ENCODE measurements around the gene CNKSR3. TPM values are rescaled to one million over a fixed set of nuclear protein-coding genes. Genes with fewer than 3 reads are reported as not detected.

CNKSR3 gene
- total RNA-seq, 6 experiments from 2014 or later = 19.8 to 43.4 (median 26.9) TPM

DNA sequence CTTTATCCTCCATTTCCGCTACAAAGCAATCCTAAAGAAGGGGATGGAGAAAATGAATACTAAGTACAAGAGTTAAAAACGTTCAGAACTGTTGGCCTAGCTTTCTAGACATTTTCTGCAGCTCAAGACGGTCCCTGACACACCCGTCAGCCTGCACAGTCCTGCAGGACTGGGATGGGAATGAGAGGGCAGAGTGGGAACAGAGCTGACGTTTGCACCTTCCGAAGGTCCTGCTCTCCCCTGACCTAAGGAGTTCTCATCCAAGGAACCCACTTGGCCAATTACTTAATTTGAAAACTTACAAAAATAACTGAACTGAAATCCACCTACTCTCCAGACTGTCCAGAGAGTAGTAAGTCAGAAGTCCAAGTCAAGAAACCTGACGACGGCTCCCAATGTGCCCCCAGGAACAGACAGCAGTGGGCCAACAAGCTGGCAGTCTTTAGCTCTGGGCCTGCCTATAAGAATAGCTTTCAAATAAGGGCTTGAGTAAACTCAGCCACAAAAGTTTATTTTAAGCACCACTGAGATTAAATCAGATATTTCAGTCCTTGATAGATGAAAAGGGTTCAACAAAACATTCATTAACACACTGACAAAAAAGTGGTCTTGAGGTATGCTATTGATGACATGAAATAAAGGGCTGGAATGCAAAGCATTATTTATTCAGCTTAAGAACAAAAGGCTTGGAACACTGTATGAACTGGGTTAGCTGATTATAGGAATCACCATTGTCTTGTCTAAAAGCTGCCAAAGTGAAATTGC, 76.8 kb downstream of the CNKSR3 start:
- H3K36me3 ChIP-seq = no peaks in the 10 kb centered on the region
- no peak for DNase-seq
- 68% methylated on average over 7 of the region's 8 CpGs for WGBS (ENCODE audit: insufficient coverage, low coverage, low lambda C conversion rate, missing lambda C conversion rate)
- peak overlapping the region in 1 of 3 donors; percentile 7 for H3K27ac ChIP-seq
- H3K4me1 ChIP-seq = peaks cover 0 to 38% (median 5%) of the 10 kb centered on the region in 4 donors
- TF ChIP-seq POLR2A (IDR thresholded peaks at IDR 0.05) = no peak
- TF ChIP-seq, protein P1, sequence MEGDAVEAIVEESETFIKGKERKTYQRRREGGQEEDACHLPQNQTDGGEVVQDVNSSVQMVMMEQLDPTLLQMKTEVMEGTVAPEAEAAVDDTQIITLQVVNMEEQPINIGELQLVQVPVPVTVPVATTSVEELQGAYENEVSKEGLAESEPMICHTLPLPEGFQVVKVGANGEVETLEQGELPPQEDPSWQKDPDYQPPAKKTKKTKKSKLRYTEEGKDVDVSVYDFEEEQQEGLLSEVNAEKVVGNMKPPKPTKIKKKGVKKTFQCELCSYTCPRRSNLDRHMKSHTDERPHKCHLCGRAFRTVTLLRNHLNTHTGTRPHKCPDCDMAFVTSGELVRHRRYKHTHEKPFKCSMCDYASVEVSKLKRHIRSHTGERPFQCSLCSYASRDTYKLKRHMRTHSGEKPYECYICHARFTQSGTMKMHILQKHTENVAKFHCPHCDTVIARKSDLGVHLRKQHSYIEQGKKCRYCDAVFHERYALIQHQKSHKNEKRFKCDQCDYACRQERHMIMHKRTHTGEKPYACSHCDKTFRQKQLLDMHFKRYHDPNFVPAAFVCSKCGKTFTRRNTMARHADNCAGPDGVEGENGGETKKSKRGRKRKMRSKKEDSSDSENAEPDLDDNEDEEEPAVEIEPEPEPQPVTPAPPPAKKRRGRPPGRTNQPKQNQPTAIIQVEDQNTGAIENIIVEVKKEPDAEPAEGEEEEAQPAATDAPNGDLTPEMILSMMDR (IDR thresholded peaks at IDR 0.05) = no peak
- ATAC-seq = no peak
- no peaks in the 10 kb centered on the region for H3K27me3 ChIP-seq
- no peaks in the 10 kb centered on the region for H3K9me3 ChIP-seq
- intact Hi-C loops (cut with DNase I) = no loop called here
- no peak overlapping the region for H3K4me3 ChIP-seq

DNA sequence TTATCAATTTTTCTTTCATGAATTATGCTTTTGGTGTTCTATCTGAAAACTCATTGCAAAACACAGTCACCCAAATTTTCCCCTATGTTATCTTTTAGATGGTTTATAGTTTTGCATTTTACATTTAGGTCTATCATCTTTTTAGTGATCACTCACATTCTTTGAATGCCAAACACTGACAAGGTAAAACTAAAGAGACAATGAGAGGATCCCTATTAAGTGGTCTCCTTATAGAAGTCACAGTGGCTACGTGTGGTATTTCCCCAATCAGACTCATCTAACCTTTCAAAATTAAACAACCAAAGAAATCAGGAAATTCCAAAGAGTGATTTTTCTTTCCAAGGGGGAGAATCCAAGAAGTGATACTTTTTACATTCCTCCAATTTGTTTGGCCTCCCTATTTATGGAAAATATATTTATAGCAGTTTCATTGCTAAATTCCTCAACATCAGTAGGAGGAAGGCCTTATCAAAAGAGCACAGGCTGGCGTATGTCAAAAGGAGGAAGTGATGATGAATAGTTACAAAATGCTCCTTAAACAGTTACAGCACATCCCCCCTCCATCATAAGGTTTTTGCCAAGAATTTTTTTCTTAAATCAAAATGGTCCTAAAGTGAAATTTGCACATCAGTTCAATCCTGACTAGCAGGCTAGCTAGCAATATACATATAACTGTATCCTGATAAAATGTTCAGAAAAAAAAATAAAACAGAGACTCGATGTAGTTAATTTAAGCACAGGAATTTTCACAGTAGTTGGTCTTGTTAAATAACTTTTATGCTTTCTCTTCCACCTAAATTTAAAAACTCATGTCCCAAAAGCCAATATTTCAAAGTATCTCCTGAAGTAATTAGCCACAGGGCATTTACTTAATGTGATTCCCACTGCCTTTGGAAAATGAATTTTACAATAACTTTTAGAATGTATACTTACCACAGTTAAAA, 77.7 kb downstream of the CNKSR3 start:
- peaks cover 0 to 39% (median 3%) of the 10 kb centered on the region in 4 donors for H3K4me1 ChIP-seq
- no peak overlapping the region for H3K4me3 ChIP-seq
- H3K9me3 ChIP-seq = no peaks in the 10 kb centered on the region
- peaks cover 0 to 2% (median 0%) of the 10 kb centered on the region in 4 donors for H3K36me3 ChIP-seq
- peak overlapping the region in 2 of 3 donors; percentile 22 to 27 for H3K27ac ChIP-seq
- ATAC-seq = peak; percentile 32 to 59 (median 45)
- no peaks in the 10 kb centered on the region for H3K27me3 ChIP-seq
- no peak for DNase-seq
- no peak for TF ChIP-seq POLR2A (IDR thresholded peaks at IDR 0.05)
- TF ChIP-seq, protein P1 (IDR thresholded peaks at IDR 0.05) = no peak
- intact Hi-C loops (cut with DNase I) = no loop called here
- 29% methylated on average over 3 of the region's 3 CpGs for WGBS (ENCODE audit: insufficient coverage, low coverage, low lambda C conversion rate, missing lambda C conversion rate)

- ATAC-seq (peak; percentile 78 to 90 (median 82)), DNase-seq (no peak)
- H3K27me3 ChIP-seq = no peaks in the 10 kb centered on the region
- peaks cover 0 to 48% (median 3%) of the 10 kb centered on the region in 4 donors for H3K4me1 ChIP-seq
- no peaks in the 10 kb centered on the region for H3K9me3 ChIP-seq
- peak overlapping the region in 2 of 3 donors; percentile 45 for H3K4me3 ChIP-seq
- intact Hi-C loops (cut with DNase I) = no loop called here
- TF ChIP-seq POLR2A (IDR thresholded peaks at IDR 0.05) = peak; percentile 29
- TF ChIP-seq, protein P1 (IDR thresholded peaks at IDR 0.05) = no peak
- H3K27ac ChIP-seq = peak overlapping the region; percentile 61 to 81 (median 79)
- peaks cover 0 to 8% (median 0%) of the 10 kb centered on the region in 4 donors for H3K36me3 ChIP-seq
- WGBS (ENCODE audit: insufficient coverage, low coverage, low lambda C conversion rate, missing lambda C conversion rate) = 29% methylated on average over 1 of the region's 1 CpG
Measured at GRCh38 chr6:154430481-154430919, 80.0 kb downstream of the CNKSR3 start.

DNA sequence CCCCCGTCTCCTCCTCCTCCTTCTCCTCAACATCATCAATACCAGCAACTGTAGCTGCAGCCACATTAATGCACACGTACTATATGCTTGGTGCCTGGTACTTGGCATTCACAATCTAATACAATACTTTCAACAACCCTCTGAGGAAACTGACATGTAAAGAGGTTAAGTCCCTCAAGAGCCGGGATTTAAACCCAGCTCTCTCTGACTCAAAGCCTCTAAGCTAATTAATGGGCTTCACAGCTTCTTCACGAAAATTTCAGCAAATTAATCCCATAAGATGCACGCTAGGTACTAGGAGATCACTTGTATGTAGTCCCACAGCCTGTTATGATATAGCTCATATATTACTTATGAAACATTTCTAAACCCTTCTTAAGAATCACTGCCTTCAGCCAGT, 80.8 kb downstream of the CNKSR3 start:
- DNase-seq = no peak
- WGBS (ENCODE audit: insufficient coverage, low coverage, low lambda C conversion rate, missing lambda C conversion rate) = 44% methylated on average over 5 of the region's 5 CpGs
- no peak for ATAC-seq
- peak overlapping the region; percentile 1 to 45 (median 45) for H3K4me3 ChIP-seq
- H3K9me3 ChIP-seq = no peaks in the 10 kb centered on the region
- intact Hi-C loops (cut with DNase I) = no loop called here
- H3K36me3 ChIP-seq = peaks cover 0 to 9% (median 0%) of the 10 kb centered on the region in 4 donors
- peak overlapping the region; percentile 61 to 81 (median 79) for H3K27ac ChIP-seq
- TF ChIP-seq, protein P1 (IDR thresholded peaks at IDR 0.05) = no peak
- no peak for TF ChIP-seq POLR2A (IDR thresholded peaks at IDR 0.05)
- peaks cover 0 to 48% (median 3%) of the 10 kb centered on the region in 4 donors for H3K4me1 ChIP-seq
- no peaks in the 10 kb centered on the region for H3K27me3 ChIP-seq

Data from right lobe of liver (tissue), 6 donors.